ENCODE results near the gene LRRC59. TPM values are rescaled to one million over a fixed set of nuclear protein-coding genes. Genes with fewer than 3 reads are reported as not detected.

The LRRC59 gene
- total and polyA plus RNA-seq, 2 of the 13 experiments (the other 11 are each of a cell fraction or from before 2014, with no cell fraction given): 87.3 to 222 TPM

DNA sequence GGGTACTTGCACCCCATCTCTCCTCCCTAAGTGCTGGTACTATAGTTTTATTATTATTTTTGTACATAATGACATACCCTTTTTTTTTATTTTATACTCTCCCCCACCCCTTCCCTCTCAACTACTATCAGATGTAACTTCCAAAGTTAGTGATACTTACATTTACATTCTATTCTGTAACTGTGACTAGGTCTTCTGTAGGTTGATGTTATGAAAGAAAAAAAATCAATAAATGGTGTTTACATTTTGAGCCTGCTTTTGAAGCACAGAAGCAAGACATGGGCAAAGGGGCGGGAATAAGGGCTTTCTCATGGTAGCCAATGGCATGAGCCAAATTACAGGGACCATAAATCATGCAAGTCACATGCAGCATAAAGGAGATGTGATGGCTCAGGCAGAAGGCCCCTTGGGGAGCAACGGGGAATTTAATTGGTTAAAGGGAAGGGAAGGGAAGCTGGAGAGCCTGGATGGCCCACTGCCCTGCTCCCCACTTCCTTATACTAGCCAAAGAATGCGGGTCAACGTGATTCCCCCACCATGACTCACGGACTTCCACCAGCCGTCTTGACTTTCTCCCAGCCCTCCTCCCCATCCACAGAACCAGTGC lies 26.3 kb upstream of the LRRC59 start:
- in situ Hi-C loops (cut with HindIII; ENCODE audit: extremely low pct_ligation_motif_present, low pct_unique_long_range_greater_than_20kb): no loop called here
- no TSS peak for BruUV-seq (replicated peaks)
- TF ChIP-seq, protein P1, sequence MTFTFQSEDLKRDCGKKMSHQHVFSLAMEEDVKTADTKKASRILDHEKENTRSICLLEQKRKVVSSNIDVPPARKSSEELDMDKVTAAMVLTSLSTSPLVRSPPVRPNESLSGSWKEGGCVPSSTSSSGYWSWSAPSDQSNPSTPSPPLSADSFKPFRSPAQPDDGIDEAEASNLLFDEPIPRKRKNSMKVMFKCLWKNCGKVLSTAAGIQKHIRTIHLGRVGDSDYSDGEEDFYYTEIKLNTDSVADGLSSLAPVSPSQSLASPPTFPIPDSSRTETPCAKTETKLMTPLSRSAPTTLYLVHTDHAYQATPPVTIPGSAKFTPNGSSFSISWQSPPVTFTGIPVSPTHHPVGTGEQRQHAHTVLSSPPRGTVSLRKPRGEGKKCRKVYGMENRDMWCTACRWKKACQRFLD (CRISPR knock-in tag; IDR thresholded peaks at IDR 0.05; ENCODE audit: borderline replicate concordance): no peak
- TF ChIP-seq, protein P2, sequence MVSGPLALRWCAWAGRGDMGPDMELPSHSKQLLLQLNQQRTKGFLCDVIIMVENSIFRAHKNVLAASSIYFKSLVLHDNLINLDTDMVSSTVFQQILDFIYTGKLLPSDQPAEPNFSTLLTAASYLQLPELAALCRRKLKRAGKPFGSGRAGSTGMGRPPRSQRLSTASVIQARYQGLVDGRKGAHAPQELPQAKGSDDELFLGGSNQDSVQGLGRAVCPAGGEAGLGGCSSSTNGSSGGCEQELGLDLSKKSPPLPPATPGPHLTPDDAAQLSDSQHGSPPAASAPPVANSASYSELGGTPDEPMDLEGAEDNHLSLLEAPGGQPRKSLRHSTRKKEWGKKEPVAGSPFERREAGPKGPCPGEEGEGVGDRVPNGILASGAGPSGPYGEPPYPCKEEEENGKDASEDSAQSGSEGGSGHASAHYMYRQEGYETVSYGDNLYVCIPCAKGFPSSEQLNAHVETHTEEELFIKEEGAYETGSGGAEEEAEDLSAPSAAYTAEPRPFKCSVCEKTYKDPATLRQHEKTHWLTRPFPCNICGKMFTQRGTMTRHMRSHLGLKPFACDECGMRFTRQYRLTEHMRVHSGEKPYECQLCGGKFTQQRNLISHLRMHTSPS (CRISPR knock-in tag; IDR thresholded peaks at IDR 0.05; ENCODE audit: low read depth): no peak
- TF ChIP-seq ZNF230 (CRISPR knock-in tag; IDR thresholded peaks at IDR 0.05) (no peak), SNAPC2 (CRISPR knock-in tag; IDR thresholded peaks at IDR 0.05) (peak; percentile 72; the same call in 1 of the 2 replicates), MZF1 (CRISPR knock-in tag; IDR thresholded peaks at IDR 0.05; ENCODE audit: borderline replicate concordance) (no peak), KLF13 (CRISPR knock-in tag; IDR thresholded peaks at IDR 0.05) (no peak), DR1 (CRISPR knock-in tag; IDR thresholded peaks at IDR 0.05) (no peak), HNRNPLL (IDR thresholded peaks at IDR 0.05; ENCODE audit: low read depth, low read length, poor library complexity, severe bottlenecking) (no peak), KLF9 (CRISPR knock-in tag; IDR thresholded peaks at IDR 0.05; ENCODE audit: low read depth) (no peak), ZNF570 (CRISPR knock-in tag; IDR thresholded peaks at IDR 0.05; ENCODE audit: borderline replicate concordance) (0 out of 2 replicates have a peak, but pooled peaks have one; percentile 83), THYN1 (CRISPR knock-in tag; IDR thresholded peaks at IDR 0.05; ENCODE audit: borderline replicate concordance, low read depth) (no peak), PHF20 (CRISPR knock-in tag; IDR thresholded peaks at IDR 0.05) (no peak), HES4 (CRISPR knock-in tag; IDR thresholded peaks at IDR 0.05; ENCODE audit: borderline replicate concordance) (no peak), ZNF331 (CRISPR knock-in tag; IDR thresholded peaks at IDR 0.05) (peak; percentile 78), RNF2 (conservative IDR thresholded peaks at IDR 0.05; ENCODE audit: low read depth) (no peak)
- TF ChIP-seq, protein P3, sequence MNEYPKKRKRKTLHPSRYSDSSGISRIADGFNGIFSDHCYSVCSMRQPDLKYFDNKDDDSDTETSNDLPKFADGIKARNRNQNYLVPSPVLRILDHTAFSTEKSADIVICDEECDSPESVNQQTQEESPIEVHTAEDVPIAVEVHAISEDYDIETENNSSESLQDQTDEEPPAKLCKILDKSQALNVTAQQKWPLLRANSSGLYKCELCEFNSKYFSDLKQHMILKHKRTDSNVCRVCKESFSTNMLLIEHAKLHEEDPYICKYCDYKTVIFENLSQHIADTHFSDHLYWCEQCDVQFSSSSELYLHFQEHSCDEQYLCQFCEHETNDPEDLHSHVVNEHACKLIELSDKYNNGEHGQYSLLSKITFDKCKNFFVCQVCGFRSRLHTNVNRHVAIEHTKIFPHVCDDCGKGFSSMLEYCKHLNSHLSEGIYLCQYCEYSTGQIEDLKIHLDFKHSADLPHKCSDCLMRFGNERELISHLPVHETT (CRISPR knock-in tag; conservative IDR thresholded peaks at IDR 0.05): peak; percentile 47; the same call in 1 of the 2 replicates
- TF ChIP-seq, protein P4, sequence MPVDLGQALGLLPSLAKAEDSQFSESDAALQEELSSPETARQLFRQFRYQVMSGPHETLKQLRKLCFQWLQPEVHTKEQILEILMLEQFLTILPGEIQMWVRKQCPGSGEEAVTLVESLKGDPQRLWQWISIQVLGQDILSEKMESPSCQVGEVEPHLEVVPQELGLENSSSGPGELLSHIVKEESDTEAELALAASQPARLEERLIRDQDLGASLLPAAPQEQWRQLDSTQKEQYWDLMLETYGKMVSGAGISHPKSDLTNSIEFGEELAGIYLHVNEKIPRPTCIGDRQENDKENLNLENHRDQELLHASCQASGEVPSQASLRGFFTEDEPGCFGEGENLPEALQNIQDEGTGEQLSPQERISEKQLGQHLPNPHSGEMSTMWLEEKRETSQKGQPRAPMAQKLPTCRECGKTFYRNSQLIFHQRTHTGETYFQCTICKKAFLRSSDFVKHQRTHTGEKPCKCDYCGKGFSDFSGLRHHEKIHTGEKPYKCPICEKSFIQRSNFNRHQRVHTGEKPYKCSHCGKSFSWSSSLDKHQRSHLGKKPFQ (CRISPR knock-in tag; IDR thresholded peaks at IDR 0.05; ENCODE audit: insufficient replicate concordance): no peak
- TF ChIP-seq, protein P5, sequence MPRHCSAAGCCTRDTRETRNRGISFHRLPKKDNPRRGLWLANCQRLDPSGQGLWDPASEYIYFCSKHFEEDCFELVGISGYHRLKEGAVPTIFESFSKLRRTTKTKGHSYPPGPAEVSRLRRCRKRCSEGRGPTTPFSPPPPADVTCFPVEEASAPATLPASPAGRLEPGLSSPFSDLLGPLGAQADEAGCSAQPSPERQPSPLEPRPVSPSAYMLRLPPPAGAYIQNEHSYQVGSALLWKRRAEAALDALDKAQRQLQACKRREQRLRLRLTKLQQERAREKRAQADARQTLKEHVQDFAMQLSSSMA (CRISPR knock-in tag; IDR thresholded peaks at IDR 0.05): no peak

More for the DNA sequence above, 26.3 kb upstream of the LRRC59 start:
- Histone ChIP-seq H3K9ac (ENCODE audit: insufficient read depth, low read depth, low read length) (no peak overlapping the region), H3K27me3 (ENCODE audit: control insufficient read depth in 1 of 2, insufficient read depth in 2 of 2, low read length in 2 of 2) (no peaks in the 10 kb centered on the region; a peak in 1 of 5 replicates), H3K27ac (ENCODE audit: extremely low read length, insufficient read depth, low read length) (peak overlapping the region; percentile 42), H3K36me3 (replicated peaks in 1 of 2; ENCODE audit: control insufficient read depth in 1 of 2, insufficient read depth in 2 of 2, low read length in 2 of 2) (no peaks in the 10 kb centered on the region), H3K79me2 (ENCODE audit: insufficient read depth, low read length) (peaks cover 19% of the 10 kb centered on the region), H3K4me2 (ENCODE audit: low read depth, low read length) (peak overlapping the region; percentile 100), H2AFZ (ENCODE audit: low read length) (no peak overlapping the region), H4K20me1 (ENCODE audit: insufficient read depth, low read length) (no peaks in the 10 kb centered on the region), H3K9me3 (ENCODE audit: low read length) (no peaks in the 10 kb centered on the region), H3K4me1 (ENCODE audit: insufficient read depth, low read length) (peaks cover 78% of the 10 kb centered on the region), H3K4me3 (replicated peaks in 1 of 3; ENCODE audit: insufficient read depth in 1 of 3, low read depth in 2 of 3, low read length in 3 of 3) (peak overlapping the region in 1 of 3 experiments; percentile 23; a peak in 2 of 6 replicates)
- 9% methylated on average over 6 of the region's 6 CpGs for WGBS (ENCODE audit: low lambda C conversion rate)
- intact Hi-C loops (cut with micrococcal nuclease; ENCODE audit: unreplicated experiment): loop anchor here (1.0 kb wide), 1 partner anchor 26 kb away; the partner anchor contains the start of gene LRRC59
- peak; percentile 10 for ATAC-seq
- ChIA-PET POLR2A (no interaction called here), CTCF (ENCODE audit: low intra/inter-chr PET ratio, low total read pairs) (no interaction called here)
- DNase-seq (ENCODE audit: low spot score): peak; percentile 92
- peak; percentile 62 for FAIRE-seq

All from HepG2 (cell line).